ENCODE data around the gene ARFGAP3.
"Not testable (repeated sequence)": the region's sequence is repeated elsewhere in the genome, so short reads cannot be mapped to it uniquely, and the experiment has no call there.

ARFGAP3 gene

GRCh38 chr22:42763965-42764480 lies 93.0 kb downstream of the ARFGAP3 start:
- DNase-seq: no peak

DNA sequence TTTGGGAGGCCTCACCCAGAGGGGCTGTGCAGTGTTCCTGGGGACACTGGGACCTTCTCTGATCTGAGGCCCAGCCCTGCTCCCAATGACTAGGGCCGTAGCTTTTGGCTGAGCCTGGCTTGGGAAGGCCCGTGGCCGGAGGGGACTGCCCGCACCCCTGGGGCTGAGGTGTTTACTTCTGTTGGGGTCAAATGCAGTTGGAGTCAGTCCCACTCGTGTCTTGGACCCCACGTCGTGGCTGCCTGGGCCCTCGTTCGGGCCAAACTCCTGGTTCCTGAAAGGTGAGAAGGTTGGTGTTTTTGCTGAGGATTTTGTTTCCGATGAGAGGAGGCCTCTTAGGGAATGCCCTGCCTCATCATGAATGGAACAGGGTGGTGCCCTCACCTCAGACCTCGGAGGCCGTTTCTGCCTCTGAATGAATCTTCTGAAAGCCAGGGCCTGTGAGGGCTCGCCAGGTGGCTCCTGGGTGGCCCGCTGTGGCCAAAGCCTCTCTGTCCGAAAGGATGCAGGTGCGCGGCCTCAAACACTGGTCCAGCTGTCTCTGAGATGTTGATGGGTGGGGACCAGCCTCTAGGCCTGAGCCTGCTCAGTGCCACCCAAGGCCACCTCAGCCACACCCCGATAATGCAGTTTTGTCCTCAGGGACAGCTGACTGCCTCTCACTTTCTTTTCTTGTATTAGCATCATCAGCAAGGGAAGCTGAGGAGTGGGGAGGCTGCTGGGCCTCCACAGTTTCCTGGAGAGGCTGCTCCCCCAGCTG lies 96.1 kb downstream of the ARFGAP3 start:
- DNase-seq: no peak

DNA sequence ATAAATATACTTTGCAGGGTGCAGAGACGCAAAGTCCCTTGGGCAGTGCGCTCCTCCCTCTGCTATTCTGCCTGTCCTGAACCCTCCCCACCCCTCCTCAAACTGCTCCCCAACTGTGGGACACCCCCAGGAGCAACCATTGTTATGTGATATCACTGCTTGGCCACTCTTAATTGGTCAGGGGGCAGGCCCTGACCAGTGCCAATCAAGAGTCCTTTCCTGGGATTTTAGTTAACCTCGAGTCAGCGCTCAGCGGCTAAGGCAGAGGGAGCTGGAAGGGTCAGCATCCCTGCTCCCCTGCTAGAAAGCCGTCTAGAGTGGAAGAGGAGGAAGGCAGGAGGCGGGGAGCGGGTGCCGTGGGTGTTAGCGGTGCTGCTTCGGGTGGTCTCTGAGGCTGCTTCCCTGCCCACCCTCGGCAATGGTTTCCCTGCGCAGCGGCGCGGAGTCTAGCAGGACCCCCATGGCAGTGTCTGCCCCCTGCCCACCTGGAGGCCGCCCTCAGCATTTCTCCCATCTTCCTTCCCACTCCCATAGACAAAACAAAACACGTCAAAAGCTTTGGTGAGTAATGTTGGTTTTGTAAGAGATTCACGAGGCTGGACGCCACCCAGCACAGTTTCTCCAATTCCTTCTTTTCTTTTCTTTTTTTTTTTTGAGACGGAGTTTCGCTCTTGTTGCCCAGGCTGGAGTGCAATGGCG lies 98.0 kb downstream of the ARFGAP3 start:
- no peak for DNase-seq

- DNase-seq: not testable (repeated sequence)
Observed at GRCh38 chr22:42755553-42755952, 101.5 kb downstream of the ARFGAP3 start.

DNA sequence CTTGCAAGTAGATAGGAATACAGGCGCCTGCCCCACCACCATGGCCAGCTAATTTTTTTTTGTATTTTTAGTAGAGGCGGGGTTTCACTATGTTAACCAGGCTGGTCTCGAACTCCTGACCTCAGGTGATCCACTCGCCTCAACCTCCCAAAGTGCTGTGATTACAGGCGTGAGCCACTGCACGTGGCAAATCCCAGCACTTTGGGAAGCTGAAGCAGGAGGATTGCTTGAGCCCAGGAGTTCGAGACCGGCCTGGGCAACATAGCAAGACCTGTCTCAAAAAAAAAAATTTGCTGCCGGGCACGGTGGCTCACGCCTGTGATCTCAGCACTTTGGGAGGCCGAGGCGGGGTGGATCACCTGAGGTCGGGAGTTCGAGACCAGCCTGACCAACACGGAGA lies 102.0 kb downstream of the ARFGAP3 start:
- not testable (repeated sequence) for DNase-seq

DNA sequence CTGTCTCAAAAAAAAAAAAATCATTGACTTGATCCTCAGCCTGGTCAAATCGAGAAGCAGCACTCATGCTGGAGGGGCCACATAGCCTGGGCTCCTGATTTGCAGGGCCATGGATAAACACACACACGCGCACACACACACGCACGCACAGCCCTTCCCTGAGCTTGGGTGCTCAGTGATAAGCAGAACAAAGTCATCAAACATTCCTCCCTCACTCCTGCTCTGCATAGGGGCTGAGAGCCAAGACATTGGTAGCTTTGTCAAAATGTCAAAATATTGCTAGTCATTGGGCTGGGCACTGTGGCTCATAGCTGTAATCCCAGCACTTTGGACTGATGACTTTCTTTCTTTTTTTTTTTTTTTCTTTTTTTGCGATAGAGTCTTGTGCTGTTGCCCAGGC lies 102.4 kb downstream of the ARFGAP3 start:
- DNase-seq: no peak

GRCh38 chr22:42752912-42753311 lies 104.2 kb downstream of the ARFGAP3 start:
- DNase-seq: no peak

GRCh38 chr22:42752230-42752746 lies 104.8 kb downstream of the ARFGAP3 start:
- no peak for DNase-seq

DNA sequence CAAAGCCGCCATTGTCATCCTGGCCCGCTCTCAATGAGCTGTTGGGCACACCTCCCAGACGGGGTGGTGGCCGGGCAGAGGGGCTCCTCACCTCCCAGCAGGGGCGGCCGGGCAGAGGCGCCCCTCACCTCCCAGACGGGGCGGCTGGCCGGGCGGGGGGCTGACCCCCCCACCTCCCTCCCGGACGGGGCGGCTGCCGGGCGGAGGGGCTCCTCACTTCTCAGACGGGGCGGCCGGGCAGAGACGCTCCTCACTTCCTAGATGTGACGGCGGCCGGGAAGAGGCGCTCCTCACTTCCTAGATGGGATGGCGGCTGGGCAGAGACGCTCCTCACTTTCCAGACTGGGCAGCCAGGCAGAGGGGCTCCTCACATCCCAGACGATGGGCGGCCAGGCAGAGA lies 106.7 kb downstream of the ARFGAP3 start:
- DNase-seq: not testable (repeated sequence)

DNA sequence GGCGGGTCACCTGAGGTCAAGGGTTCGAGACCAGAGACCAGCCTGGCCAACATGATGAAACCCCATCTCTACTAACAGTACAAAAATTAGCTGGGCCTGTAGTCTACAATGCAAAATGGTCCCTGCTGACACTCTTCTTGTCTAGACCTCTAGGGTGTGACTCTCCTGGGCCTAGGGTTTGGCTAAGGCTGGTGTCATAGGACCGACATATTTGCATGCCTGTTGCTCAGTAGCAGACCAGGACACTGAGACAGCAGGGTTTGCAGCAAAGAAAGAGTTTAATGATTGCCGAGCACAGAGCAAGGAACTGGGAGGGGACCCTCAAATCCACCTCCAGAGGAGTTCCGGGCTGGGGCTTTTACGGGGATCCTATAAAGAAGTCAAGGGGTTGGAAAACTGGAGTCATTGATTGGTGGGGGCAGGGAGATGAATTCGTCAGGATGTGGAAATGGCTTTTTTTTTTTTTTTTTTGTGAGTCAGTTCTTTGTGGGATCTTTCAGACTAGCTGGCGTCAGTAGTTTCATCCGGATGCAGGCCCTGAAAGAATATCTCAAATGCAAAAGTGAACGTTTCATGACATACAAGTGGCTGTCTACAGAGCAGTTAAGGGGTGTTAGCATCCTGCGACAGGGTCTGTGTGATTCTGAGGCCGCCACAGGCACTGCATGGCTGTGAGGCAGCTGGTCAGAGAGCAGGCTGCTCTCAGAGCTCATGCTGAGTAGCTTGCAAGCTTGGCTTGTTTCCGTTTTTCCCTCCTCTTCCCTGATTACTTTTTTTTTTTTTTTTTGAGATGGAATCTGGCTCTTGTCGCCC lies 109.2 kb downstream of the ARFGAP3 start:
- no peak for DNase-seq

All from activated CD4-positive, alpha-beta T cell treated with anti-CD3 and anti-CD28 coated beads, Interleukin-2, amount 50 U/mL, for 4 hours (primary cell).